ENCODE measurements around the gene WNT4. TPM values are rescaled to one million over a fixed set of nuclear protein-coding genes. Genes with fewer than 3 reads are reported as not detected.

The WNT4 gene
- total RNA-seq, 2 donors from 2014 or later = 0.44 TPM; not detected in 1

DNA sequence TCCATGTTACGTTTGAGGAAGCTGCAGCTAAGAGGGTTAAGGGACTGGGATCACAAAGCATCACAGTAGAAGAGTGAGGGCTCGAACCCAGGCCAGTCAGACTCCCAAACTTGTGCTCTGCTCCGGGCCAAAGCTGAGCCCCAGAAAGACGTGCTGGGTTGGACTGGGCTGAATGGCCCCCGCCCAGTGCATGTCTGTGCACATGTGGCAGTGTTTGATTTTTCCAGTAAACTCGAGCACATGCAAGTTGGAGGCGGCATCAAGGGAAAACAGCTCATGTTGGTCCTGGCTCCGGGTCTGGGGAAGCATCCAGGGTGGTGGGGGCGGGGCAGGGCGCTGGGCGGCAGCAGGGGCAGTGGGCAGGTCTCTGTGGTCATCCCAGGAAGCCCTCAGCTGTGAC, 39.8 kb upstream of the WNT4 start:
- DNase-seq = no peak
- H3K4me1 Mint-ChIP-seq = peaks cover 13% of the 10 kb centered on the region
- 84 to 90% methylated on average over 10 to 11 of the region's 11 CpGs for WGBS, 2 experiments (ENCODE audit: insufficient coverage in 1 of 2, insufficient read length in 1 of 2)
- H3K36me3 ChIP-seq (ENCODE audit: control insufficient read depth, insufficient read depth, low read length) = no peaks in the 10 kb centered on the region
- no peaks in the 10 kb centered on the region for H3K36me3 Mint-ChIP-seq (ENCODE audit: low read depth)
- H3K27me3 ChIP-seq (ENCODE audit: control insufficient read depth, insufficient read depth, low read length, poor library complexity, severe bottlenecking) = no peaks in the 10 kb centered on the region
- H3K27ac ChIP-seq (ENCODE audit: low read depth, low read length) = no peak overlapping the region
- H3K9me3 Mint-ChIP-seq = no peaks in the 10 kb centered on the region
- H3K4me3 Mint-ChIP-seq = no peak overlapping the region
- peaks cover 3% of the 10 kb centered on the region for H3K27me3 Mint-ChIP-seq (ENCODE audit: insufficient read depth)
- H3K9me3 ChIP-seq (ENCODE audit: control insufficient read depth, low read length) = no peaks in the 10 kb centered on the region
- no peaks in the 10 kb centered on the region for H3K4me1 ChIP-seq (ENCODE audit: control insufficient read depth, insufficient read depth, low read length)
- H3K9ac ChIP-seq (ENCODE audit: extremely low read depth, low read length, poor library complexity, severe bottlenecking) = no peak overlapping the region
- no peak overlapping the region for H3K27ac Mint-ChIP-seq
- H3K4me3 ChIP-seq (ENCODE audit: low read length) = no peak overlapping the region
- TF ChIP-seq, protein P1, sequence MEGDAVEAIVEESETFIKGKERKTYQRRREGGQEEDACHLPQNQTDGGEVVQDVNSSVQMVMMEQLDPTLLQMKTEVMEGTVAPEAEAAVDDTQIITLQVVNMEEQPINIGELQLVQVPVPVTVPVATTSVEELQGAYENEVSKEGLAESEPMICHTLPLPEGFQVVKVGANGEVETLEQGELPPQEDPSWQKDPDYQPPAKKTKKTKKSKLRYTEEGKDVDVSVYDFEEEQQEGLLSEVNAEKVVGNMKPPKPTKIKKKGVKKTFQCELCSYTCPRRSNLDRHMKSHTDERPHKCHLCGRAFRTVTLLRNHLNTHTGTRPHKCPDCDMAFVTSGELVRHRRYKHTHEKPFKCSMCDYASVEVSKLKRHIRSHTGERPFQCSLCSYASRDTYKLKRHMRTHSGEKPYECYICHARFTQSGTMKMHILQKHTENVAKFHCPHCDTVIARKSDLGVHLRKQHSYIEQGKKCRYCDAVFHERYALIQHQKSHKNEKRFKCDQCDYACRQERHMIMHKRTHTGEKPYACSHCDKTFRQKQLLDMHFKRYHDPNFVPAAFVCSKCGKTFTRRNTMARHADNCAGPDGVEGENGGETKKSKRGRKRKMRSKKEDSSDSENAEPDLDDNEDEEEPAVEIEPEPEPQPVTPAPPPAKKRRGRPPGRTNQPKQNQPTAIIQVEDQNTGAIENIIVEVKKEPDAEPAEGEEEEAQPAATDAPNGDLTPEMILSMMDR (conservative IDR thresholded peaks at IDR 0.05) = no peak

DNA sequence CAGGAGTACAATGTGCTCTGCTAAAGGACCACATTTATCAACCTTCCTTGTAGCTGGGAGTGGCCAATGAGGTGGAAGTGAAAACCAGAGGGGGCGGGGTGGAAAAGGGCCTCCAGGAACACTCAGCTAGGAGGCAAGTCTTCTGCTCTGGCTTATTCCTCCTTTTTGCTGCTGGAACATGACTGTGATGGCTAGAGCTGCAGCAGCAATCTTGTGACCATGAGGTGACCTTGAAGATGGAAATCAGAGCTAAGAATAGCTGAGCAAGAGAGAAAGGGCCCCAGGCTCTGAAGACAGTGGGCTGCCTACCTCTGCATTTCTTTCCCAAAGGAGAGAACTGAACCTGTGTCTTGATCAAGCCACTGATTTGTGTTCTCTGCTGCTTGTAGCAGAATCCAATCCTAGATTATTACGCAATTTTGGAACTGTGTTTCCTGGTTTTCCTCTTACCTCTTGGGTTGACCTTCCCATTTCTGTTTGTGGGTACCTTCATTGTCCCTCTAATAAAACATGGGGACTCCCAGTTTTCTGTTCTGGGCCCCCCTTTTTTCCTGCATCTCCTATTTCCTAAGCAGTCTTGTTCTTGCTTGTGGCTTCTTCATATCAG, 36.4 kb upstream of the WNT4 start:
- WGBS, 2 experiments (ENCODE audit: insufficient coverage in 1 of 2, insufficient read length in 1 of 2) = 95 to 96% methylated on average over 1 to 2 of the region's 2 CpGs
- Mint-ChIP-seq H3K4me3 (no peak overlapping the region), H3K36me3 (ENCODE audit: low read depth) (no peaks in the 10 kb centered on the region), H3K9me3 (no peaks in the 10 kb centered on the region), H3K27me3 (ENCODE audit: insufficient read depth) (peaks cover 11% of the 10 kb centered on the region), H3K4me1 (peaks cover 20% of the 10 kb centered on the region), H3K27ac (no peak overlapping the region)
- TF ChIP-seq, protein P1 (conservative IDR thresholded peaks at IDR 0.05) = no peak
- no peak for DNase-seq
- Histone ChIP-seq H3K4me3 (ENCODE audit: low read length) (no peak overlapping the region), H3K9me3 (ENCODE audit: control insufficient read depth, low read length) (no peaks in the 10 kb centered on the region), H3K9ac (ENCODE audit: extremely low read depth, low read length, poor library complexity, severe bottlenecking) (no peak overlapping the region), H3K36me3 (ENCODE audit: control insufficient read depth, insufficient read depth, low read length) (no peaks in the 10 kb centered on the region), H3K27me3 (ENCODE audit: control insufficient read depth, insufficient read depth, low read length, poor library complexity, severe bottlenecking) (no peaks in the 10 kb centered on the region), H3K27ac (ENCODE audit: low read depth, low read length) (no peak overlapping the region), H3K4me1 (ENCODE audit: control insufficient read depth, insufficient read depth, low read length) (no peaks in the 10 kb centered on the region)

GRCh38 chr1:22177354-22178003, 34.6 kb upstream of the WNT4 start:
- H3K9ac ChIP-seq (ENCODE audit: extremely low read depth, low read length, poor library complexity, severe bottlenecking) = no peak overlapping the region
- H3K9me3 Mint-ChIP-seq = no peaks in the 10 kb centered on the region
- TF ChIP-seq, protein P1 (conservative IDR thresholded peaks at IDR 0.05) = no peak
- DNase-seq = no peak
- no peak overlapping the region for H3K4me3 Mint-ChIP-seq
- 89 to 100% methylated on average over 5 to 9 of the region's 9 CpGs for WGBS, 2 experiments (ENCODE audit: insufficient coverage in 1 of 2, insufficient read length in 1 of 2)
- no peaks in the 10 kb centered on the region for H3K4me1 ChIP-seq (ENCODE audit: control insufficient read depth, insufficient read depth, low read length)
- no peaks in the 10 kb centered on the region for H3K27me3 ChIP-seq (ENCODE audit: control insufficient read depth, insufficient read depth, low read length, poor library complexity, severe bottlenecking)
- H3K4me3 ChIP-seq (ENCODE audit: low read length) = no peak overlapping the region
- H3K27ac ChIP-seq (ENCODE audit: low read depth, low read length) = no peak overlapping the region
- H3K4me1 Mint-ChIP-seq = peaks cover 28% of the 10 kb centered on the region
- H3K9me3 ChIP-seq (ENCODE audit: control insufficient read depth, low read length) = no peaks in the 10 kb centered on the region
- H3K36me3 ChIP-seq (ENCODE audit: control insufficient read depth, insufficient read depth, low read length) = no peaks in the 10 kb centered on the region
- H3K27me3 Mint-ChIP-seq (ENCODE audit: insufficient read depth) = peaks cover 11% of the 10 kb centered on the region
- no peak overlapping the region for H3K27ac Mint-ChIP-seq
- H3K36me3 Mint-ChIP-seq (ENCODE audit: low read depth) = no peaks in the 10 kb centered on the region
